ENCODE measurements around the gene IGLL1.

GRCh38 chr22:23566705-23567475 is 13.2 kb downstream of the IGLL1 start:
- TF ChIP-seq POLR2A (IDR thresholded peaks at IDR 0.05; ENCODE audit: extremely low read depth, insufficient read length) = no peak
- no peak for TF ChIP-seq MAX (IDR thresholded peaks at IDR 0.05; ENCODE audit: low read depth, low read length)
